Measurements from ENCODE around the gene GRK5. TPM values are rescaled to one million over a fixed set of nuclear protein-coding genes. Genes with fewer than 3 reads are reported as not detected.
A peak's percentile ranks its signal among the peaks of the same experiment; 100 is the strongest.
"Not testable (repeated sequence)": the region's sequence is repeated elsewhere in the genome, so short reads cannot be mapped to it uniquely, and the experiment has no call there.

Gene GRK5
- total RNA-seq, 1 experiment from 2014 or later = 5.8 TPM

GRCh38 chr10:119243488-119243887 lies 36.1 kb downstream of the GRK5 start:
- in situ Hi-C loops (cut with HindIII; ENCODE audit: low sequenced_read_pairs) = no loop called here
- no peak for DNase-seq (ENCODE audit: low spot score)

- no peak for DNase-seq (ENCODE audit: low spot score)
- in situ Hi-C loops (cut with HindIII; ENCODE audit: low sequenced_read_pairs) = no loop called here
These were observed 36.6 kb downstream of the GRK5 start for GRCh38 chr10:119243967-119244366.

DNA sequence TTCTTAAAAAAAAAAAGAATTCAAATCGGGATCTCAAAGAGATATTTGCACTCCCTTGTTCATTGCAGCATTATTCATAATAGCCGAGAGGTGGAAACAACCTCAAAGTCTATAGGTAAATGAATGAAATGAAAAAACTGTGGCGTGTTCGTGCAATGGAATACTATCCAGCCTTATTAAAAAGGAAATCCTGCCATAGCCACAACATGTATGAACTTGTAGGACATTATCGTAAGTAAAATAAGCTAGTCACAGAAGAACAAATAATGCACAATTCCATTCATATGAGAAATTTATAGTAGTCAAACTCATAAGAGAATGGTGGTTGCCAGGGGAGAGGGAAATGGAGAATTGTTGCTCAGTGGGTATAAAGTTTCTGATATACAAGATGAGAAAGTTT lies 37.9 kb downstream of the GRK5 start:
- in situ Hi-C loops (cut with HindIII; ENCODE audit: low sequenced_read_pairs) = no loop called here
- no peak for DNase-seq (ENCODE audit: low spot score)

DNA sequence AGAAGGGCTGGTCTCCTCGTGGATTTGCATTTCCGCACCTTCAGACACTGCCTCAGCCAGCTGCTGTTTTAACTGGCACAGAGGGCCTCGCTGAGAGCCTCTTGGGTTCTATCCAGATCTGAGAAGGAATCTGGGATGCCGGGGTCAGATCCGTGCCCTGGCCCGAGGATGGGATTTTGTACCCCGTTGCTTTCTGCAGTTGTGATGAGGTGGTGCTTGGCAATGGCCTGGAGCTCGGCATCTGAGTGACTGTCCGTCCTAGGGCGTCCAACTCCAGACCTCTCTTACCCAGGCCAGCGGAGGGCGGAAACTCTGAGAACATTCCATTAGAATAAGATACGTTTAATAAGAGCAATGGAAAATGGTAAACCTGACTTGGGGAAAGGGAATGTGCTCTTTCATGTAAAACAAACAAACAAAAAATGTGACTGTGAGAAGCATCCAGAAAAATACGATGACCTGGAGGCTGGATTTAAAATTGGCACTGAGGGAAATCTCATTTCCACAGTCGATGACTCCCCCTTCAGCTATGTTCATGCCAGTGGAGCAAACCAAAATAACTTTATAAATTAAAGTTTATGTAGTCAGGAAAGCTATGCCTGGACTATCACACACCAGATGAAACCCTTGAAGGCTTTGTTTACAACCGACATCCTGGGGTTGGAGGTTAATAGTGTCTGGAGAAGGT lies 39.6 kb downstream of the GRK5 start:
- DNase-seq (ENCODE audit: low spot score) = no peak
- in situ Hi-C loops (cut with HindIII; ENCODE audit: low sequenced_read_pairs) = no loop called here

DNA sequence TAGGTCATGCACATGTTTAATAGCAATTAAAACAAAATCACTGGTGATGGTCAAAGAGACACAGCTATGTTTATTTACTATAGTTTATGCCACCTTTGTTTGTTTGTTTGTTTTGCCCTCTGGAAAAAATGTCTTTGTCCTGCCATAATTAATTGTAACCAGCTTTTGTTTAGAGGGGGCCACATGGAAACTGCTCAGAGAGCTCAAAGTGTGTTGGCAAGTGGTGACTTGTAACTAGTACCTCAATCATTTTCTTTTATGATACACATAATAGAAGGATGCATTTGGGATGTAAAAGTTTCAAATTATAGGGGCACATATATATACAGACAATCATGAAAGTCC lies 40.2 kb downstream of the GRK5 start:
- in situ Hi-C loops (cut with HindIII; ENCODE audit: low sequenced_read_pairs) = no loop called here

GRCh38 chr10:119248184-119248583 lies 40.8 kb downstream of the GRK5 start:
- DNase-seq (ENCODE audit: low spot score) = no peak
- in situ Hi-C loops (cut with HindIII; ENCODE audit: low sequenced_read_pairs) = no loop called here

More for the DNA sequence above, 40.2 kb downstream of the GRK5 start:
- DNase-seq (ENCODE audit: low spot score) = no peak

GRCh38 chr10:119248681-119249080 lies 41.3 kb downstream of the GRK5 start:
- DNase-seq (ENCODE audit: low spot score) = no peak
- in situ Hi-C loops (cut with HindIII; ENCODE audit: low sequenced_read_pairs) = no loop called here

- DNase-seq (ENCODE audit: low spot score) = no peak
- in situ Hi-C loops (cut with HindIII; ENCODE audit: low sequenced_read_pairs) = no loop called here
These were observed 43.4 kb downstream of the GRK5 start for GRCh38 chr10:119250641-119251314.

GRCh38 chr10:119251315-119251708 lies 43.9 kb downstream of the GRK5 start:
- in situ Hi-C loops (cut with HindIII; ENCODE audit: low sequenced_read_pairs) = no loop called here
- DNase-seq (ENCODE audit: low spot score) = no peak

DNA sequence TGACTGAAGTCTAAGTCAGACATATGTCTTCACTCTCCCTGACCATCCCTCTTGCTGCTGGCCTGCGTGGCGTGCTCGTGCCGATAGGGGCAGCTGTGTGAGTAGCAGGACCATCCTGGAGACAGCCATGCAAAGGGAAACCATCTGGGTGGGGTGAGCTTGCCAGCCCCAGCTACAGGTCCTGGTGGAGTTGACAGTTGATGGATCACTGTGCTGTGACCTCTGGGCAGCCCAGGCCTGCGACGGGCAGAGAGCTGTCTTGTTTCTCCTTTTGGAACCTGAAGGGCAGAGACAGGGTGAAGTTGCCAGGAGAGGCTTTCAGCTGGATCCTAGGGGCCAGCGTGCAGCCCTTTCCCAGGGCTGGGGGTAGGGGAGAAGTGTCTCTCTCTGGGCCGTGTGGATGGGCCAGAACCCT lies 44.7 kb downstream of the GRK5 start:
- in situ Hi-C loops (cut with HindIII; ENCODE audit: low sequenced_read_pairs) = no loop called here
- DNase-seq (ENCODE audit: low spot score) = peak; percentile 33

GRCh38 chr10:119252470-119253151 lies 45.2 kb downstream of the GRK5 start:
- no peak for DNase-seq (ENCODE audit: low spot score)
- in situ Hi-C loops (cut with HindIII; ENCODE audit: low sequenced_read_pairs) = no loop called here

GRCh38 chr10:119253433-119254174 lies 46.2 kb downstream of the GRK5 start:
- DNase-seq (ENCODE audit: low spot score) = no peak
- in situ Hi-C loops (cut with HindIII; ENCODE audit: low sequenced_read_pairs) = no loop called here

- DNase-seq (ENCODE audit: low spot score) = no peak
- in situ Hi-C loops (cut with HindIII; ENCODE audit: low sequenced_read_pairs) = no loop called here
These were observed 47.0 kb downstream of the GRK5 start for GRCh38 chr10:119254335-119254734.

DNA sequence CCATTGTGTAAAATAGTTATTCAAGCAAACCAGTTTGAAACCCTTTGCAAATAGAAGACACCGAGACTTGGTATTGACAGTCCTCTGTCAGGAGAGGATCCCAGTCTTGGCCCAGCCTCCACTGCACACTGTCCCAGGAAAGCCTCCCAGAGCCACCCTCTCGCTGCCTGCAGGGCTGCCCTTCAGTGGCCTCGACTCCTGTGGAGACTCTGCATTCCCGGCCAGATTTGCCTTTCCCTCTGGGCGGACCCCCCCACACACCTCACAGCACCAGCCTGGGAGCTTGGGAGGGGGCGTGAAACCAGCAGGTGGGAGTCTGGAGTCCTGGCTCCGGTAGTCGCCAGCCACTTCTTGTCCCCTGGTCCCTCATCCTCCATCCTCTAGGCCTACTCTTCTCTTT lies 48.7 kb downstream of the GRK5 start:
- no peak for DNase-seq (ENCODE audit: low spot score)
- in situ Hi-C loops (cut with HindIII; ENCODE audit: low sequenced_read_pairs) = no loop called here

GRCh38 chr10:119256897-119257296 lies 49.5 kb downstream of the GRK5 start:
- in situ Hi-C loops (cut with HindIII; ENCODE audit: low sequenced_read_pairs) = no loop called here
- DNase-seq (ENCODE audit: low spot score) = no peak

GRCh38 chr10:119257899-119258419 lies 50.6 kb downstream of the GRK5 start:
- in situ Hi-C loops (cut with HindIII; ENCODE audit: low sequenced_read_pairs) = no loop called here
- no peak for DNase-seq (ENCODE audit: low spot score)

GRCh38 chr10:119259345-119259744 lies 52.0 kb downstream of the GRK5 start:
- in situ Hi-C loops (cut with HindIII; ENCODE audit: low sequenced_read_pairs) = no loop called here
- DNase-seq (ENCODE audit: low spot score) = no peak

GRCh38 chr10:119261016-119261415 lies 53.6 kb downstream of the GRK5 start:
- in situ Hi-C loops (cut with HindIII; ENCODE audit: low sequenced_read_pairs); DNase-seq (ENCODE audit: low spot score): not testable (repeated sequence)

DNA sequence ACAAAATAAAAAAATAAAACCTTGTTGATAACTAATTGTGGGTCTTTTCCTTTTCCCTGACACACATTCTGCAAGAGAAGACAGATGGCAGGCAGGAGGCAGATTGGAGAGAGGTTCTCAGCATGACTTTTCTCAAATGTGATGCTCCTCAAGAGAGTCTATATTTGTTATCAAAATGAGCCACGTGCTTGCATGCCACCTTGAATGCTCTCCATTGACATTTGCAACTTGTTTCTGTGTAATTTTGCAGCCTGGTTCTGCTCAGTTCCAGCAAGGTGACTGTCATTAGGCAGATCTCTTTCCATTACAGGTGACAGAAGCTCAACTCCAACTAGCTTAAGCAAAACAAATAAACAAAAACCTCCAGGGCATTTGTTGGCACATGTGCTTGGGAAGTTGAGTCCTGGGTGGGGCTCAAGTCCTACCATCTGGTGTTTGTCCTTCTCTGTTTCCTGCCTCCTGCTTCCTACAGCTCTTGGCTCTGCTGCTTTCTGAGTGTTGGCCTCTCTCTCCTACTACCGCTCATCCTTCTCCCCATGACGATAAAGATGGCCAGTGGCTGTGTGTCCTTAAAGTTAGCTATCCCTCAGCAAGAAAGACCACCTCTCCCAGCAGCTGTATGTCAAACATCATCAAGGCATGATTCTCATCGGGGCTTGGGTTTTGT lies 56.7 kb downstream of the GRK5 start:
- DNase-seq (ENCODE audit: low spot score) = peak; percentile 92
- in situ Hi-C loops (cut with HindIII; ENCODE audit: low sequenced_read_pairs) = no loop called here
